Iris pigment epithelial cell (primary cell): Measurements from ENCODE around the gene ALG11.
"Not testable (repeated sequence)": the region's sequence is repeated elsewhere in the genome, so short reads cannot be mapped to it uniquely, and the experiment has no call there.

ENCODE experiments used
- DNase-seq: peaks from one replicate; pipeline ENCODE4 v3.0.0-alpha.2; 2011; ENCODE audit warnings: low read depth

Gene ALG11

GRCh38 chr13:52029569-52029968 lies 17.4 kb downstream of the ALG11 start:
- no peak for DNase-seq

GRCh38 chr13:52030401-52030800 lies 18.2 kb downstream of the ALG11 start:
- not testable (repeated sequence) for DNase-seq

- DNase-seq = no peak
Observed at GRCh38 chr13:52033039-52033438, 20.8 kb downstream of the ALG11 start.

GRCh38 chr13:52034616-52035226 lies 22.5 kb downstream of the ALG11 start:
- DNase-seq = peak; percentile 42

- DNase-seq = no peak
Observed at GRCh38 chr13:52036037-52036436, 23.8 kb downstream of the ALG11 start.

- DNase-seq = no peak
Observed at GRCh38 chr13:52043675-52044074, 31.5 kb downstream of the ALG11 start.

- DNase-seq = no peak
Observed at GRCh38 chr13:52047463-52047862, 35.3 kb downstream of the ALG11 start.

- peak; percentile 27 for DNase-seq
Observed at GRCh38 chr13:52048516-52048915, 36.3 kb downstream of the ALG11 start.

GRCh38 chr13:52051400-52051799 lies 39.2 kb downstream of the ALG11 start:
- no peak for DNase-seq

- no peak for DNase-seq
Observed at GRCh38 chr13:52053460-52053859, 41.3 kb downstream of the ALG11 start.

- DNase-seq = not testable (repeated sequence)
Observed at GRCh38 chr13:52061064-52061463, 48.9 kb downstream of the ALG11 start.

- DNase-seq = no peak
Observed at GRCh38 chr13:52061587-52061986, 49.4 kb downstream of the ALG11 start.

- peak; percentile 11 for DNase-seq
Observed at GRCh38 chr13:52067237-52067636, 55.0 kb downstream of the ALG11 start.

- DNase-seq = peak; percentile 31
Observed at GRCh38 chr13:52070929-52071523, 58.8 kb downstream of the ALG11 start.
